Adrenal gland (tissue), 5 donors: ENCODE measurements around the gene NLRC4.

ENCODE experiments used
- CTCF ChIP-seq, 6 experiments: fragments of 450-650 bp in 4 of 6; fragments of 200-600 bp in 2 of 6; sonication (generic) in 1 of 6; IDR thresholded peaks; 1 replicate in 5 of 6; 2 replicates in 1 of 6; pipeline versions ENCODE4 v1.5.1 to v1.8.0; 2016 to 2021; ENCODE audit warnings: antibody characterized with exemption in 6 of 6, mild to moderate bottlenecking in 2 of 6, moderate library complexity in 1 of 6
- POLR2A ChIP-seq, 2 donors: fragments of 450-650 bp; IDR thresholded peaks; one replicate each; pipeline ENCODE4 v1.6.1; 2017; ENCODE audit warnings: antibody characterized with exemption in 2 of 2, mild to moderate bottlenecking in 2 of 2, moderate library complexity in 1 of 2
- donor health status: DM: no; HTN: no; CAD: no.

- TF ChIP-seq CTCF (IDR thresholded peaks at IDR 0.05) (no peak), POLR2A (IDR thresholded peaks at IDR 0.05) (peak in 1 of 2 donors; percentile 48)
Measured at GRCh38 chr2:32277674-32278477, 13.2 kb upstream of the NLRC4 start, which contains the start of gene YIPF4.
